Fibroblast of gingiva (primary cell): ENCODE measurements around the gene ZFPM1.

Source experiments
- DNase-seq: peaks from one replicate; pipeline ENCODE4 v3.0.0-alpha.2; 2011; ENCODE audit warnings: low read depth

ZFPM1 gene

GRCh38 chr16:88448461-88449266 lies 4.4 kb upstream of the ZFPM1 start:
- no peak for DNase-seq

GRCh38 chr16:88449267-88449561 lies 3.9 kb upstream of the ZFPM1 start:
- DNase-seq = no peak

DNA sequence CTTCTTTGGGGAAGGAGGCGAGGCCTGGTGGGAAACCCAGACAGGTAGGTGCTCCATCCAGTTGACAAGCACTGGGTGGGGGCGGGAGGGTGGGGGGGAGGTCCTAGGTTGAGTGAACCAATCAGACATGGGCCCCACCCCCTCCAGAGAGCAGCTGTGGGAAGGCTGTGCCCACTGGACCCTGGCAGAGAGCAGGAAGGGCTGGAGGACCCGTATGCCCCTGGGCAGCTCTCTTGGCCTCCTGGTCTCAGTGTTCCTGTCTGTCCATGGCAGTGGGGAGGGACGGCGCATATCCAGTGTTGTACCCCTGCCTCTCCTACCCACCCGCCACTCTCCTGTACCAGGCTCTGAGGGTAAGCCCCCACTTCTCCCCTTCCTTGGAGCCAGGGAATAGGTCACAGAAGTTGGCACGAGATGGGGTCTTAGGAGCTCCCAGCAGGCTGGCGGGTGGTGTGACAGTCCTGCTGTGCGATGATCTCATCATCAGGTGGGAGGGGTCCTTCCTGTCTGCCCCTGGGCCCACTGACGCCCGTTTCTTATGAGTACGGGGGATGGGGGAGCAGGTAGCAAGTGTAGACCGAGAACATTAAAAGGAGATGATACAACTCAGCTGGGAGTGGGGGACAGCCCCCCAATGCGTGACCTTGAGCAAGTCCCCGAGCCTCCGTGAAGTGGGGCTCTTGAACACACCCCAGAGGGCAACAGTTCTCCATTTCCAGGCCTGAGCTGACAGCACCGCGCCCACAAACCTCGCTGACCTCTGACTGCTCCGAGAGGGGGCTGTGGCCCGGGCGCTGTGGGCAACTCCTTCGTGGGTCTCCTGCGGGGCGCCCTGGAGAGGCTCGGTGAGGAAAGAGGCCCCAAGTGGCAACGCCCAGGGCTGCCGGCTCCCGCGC lies 1.2 kb upstream of the ZFPM1 start:
- no peak for DNase-seq

DNA sequence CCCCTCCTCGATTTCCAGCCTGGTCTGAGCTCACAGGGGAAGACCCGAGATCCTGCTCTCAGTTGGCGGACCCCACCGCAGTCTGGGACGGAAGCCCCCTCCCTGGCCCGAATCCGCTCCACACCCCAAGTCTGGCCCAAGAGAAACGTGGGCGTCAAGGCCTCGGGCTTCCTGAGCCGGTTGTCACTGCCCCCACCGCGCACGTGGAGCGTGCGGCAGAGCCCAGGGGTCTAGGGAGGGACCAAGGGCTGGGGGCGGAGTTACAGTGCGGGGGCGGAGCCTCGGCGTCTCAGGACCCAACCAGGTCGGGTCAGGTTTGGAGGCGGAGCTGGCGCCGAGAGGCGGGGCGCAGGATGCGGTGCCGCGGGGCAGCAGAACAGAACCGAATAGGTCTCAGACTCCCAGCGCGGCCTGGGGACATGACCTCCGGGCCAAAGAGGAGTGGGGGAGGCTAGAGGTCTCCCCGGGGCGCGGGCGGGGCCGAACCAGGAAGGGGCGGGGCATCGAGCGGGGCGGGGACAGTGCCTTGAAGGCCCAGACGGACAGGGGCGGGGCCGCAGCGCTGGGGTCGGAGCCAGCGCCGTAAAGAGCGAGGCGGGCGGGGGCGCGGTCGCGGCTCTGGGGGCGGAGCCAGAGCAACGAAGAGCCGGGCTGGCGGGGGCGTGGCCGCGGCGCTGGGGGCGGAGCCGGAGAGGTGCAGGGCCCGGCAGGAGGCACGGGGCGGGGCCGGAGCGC lies 431 bp upstream of the ZFPM1 start:
- DNase-seq = peak; percentile 93

GRCh38 chr16:88453611-88454522 lies 787 bp downstream of the ZFPM1 start:
- DNase-seq = no peak

- DNase-seq = no peak
Observed at GRCh38 chr16:88454523-88454947, 1.5 kb downstream of the ZFPM1 start.

- peak; percentile 38 for DNase-seq
Observed at GRCh38 chr16:88455610-88456355, 2.7 kb downstream of the ZFPM1 start.

DNA sequence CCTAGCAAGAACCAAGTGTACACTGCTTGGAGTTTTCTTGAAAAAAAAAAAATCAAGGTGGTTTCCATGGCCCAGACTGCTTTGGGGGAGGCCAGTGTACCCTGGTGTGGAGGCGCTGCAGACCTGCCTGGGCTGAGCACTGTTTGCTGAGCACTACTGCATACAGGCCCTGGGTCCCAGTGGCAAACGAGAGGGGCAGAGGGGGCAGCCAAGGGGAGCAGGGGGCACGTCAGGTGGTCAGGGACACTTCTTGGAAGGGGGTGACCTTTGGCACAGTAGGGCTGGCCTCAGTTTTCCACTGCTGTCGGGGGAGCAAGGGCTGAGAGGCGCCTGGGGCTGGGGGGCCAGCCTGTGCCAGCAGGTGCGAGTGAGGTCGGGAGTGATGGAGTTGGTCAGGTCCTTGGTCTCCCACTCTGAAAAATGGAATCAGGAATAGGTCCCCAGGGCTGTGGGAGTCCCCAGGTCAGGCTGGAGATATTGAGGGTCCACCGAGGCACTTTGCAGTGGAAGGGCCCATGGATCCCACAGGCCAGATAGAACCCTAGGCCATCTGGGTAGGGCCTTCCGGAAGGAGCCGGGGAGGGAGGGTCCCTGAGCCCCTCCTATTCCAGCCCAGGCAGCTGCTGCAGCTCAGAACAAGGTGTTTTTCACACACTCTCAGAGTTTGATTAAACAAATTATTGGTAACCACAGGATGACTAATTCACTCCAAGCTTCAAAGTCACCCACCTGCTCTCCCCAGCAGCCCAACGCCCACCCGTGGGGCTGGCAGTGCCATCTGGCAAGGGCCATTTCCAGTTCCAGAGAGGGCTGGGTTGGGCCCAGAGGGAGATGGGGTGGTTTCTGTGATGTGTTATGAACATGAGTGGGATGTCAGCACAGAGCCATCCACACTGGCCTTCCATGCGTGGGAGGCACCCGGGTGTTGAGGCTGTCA lies 3.5 kb downstream of the ZFPM1 start:
- no peak for DNase-seq

- DNase-seq = no peak
Observed at GRCh38 chr16:88458039-88458772, 5.1 kb downstream of the ZFPM1 start.

- no peak for DNase-seq
Observed at GRCh38 chr16:88458773-88459235, 5.7 kb downstream of the ZFPM1 start.

GRCh38 chr16:88459366-88460073 lies 6.4 kb downstream of the ZFPM1 start:
- DNase-seq = no peak

GRCh38 chr16:88460496-88461330 lies 7.6 kb downstream of the ZFPM1 start:
- no peak for DNase-seq

DNA sequence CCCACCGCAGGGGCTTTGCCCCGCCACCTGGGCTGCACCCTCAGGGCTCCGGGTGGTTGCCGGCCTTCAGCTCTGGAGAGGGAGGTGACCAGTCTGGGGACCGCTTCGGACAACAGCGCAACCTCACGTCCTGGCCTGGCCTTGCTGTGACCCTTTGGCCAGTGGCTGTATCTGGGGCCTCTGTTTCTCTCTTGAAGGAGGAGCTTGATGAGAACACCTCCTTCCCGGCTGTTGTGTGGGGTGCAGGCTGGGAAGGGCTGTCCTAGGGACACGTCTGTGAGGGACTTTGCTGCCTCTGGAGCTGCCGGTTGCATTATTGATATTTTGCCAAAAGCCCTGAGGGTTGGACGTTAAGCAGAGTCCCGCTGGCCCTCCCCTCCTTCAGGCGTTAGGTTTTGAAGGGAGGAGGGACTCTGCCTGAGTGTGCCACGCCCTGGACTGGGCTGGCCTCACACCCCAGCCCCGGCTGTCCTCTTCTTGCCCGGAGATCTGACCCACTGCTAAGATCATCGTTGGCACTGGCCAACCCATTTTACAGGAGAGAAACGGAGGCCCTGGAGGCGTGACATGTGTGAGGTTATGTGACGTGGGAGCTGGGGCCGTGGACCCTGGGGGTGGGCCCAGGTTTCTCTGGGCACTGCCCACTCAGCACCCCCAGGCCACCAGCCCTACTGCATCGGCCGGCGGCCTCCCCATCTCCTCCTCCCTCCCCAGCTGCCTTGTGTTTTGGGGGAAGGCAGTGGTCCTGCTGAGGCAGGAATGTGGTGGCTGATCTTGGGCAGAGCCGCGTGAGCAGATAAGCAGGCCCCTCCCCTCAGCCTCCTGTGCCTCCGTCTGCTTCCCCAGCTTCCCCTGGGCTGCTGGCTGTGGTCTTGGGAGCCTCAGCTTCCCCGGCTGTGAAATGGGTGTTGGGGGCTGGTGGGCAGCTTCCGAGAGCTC lies 8.5 kb downstream of the ZFPM1 start:
- DNase-seq = no peak

GRCh38 chr16:88462396-88462795 lies 9.3 kb downstream of the ZFPM1 start:
- DNase-seq = no peak

- DNase-seq = no peak
Observed at GRCh38 chr16:88463411-88463810, 10.3 kb downstream of the ZFPM1 start.
